GM12878 (cell line): ENCODE measurements around the gene ADCY10. TPM values are rescaled to one million over a fixed set of nuclear protein-coding genes. Genes with fewer than 3 reads are reported as not detected.

ENCODE experiments used
- BACH1 ChIP-seq: fragments of 450-650 bp; IDR thresholded peaks from 2 replicates; pipeline ENCODE4 v1.6.1; 2017; ENCODE audit warnings: mild to moderate bottlenecking, borderline replicate concordance
- E4F1 ChIP-seq: fragments of 450-650 bp; IDR thresholded peaks from 2 replicates; pipeline ENCODE4 v1.6.1; 2018; ENCODE audit warnings: borderline replicate concordance, mild to moderate bottlenecking; ENCODE audit not compliant: partially characterized antibody
- HDGF ChIP-seq: fragments of 450-650 bp; IDR thresholded peaks from 2 replicates; pipeline ENCODE4 v1.6.1; 2016; ENCODE audit warnings: antibody characterized with exemption
- MTA2 ChIP-seq: fragments of 450-650 bp; IDR thresholded peaks from 2 replicates; pipeline ENCODE4 v1.6.1; 2016; ENCODE audit warnings: low read depth, mild to moderate bottlenecking, moderate library complexity
- NFIC ChIP-seq: IDR thresholded peaks from 2 replicates; pipeline ENCODE4 v1.6.1; 2012; ENCODE audit warnings: low read depth, mild to moderate bottlenecking, inconsistent platforms, low read length, moderate library complexity
- PAX8 ChIP-seq: fragments of 450-650 bp; IDR thresholded peaks from 2 replicates; pipeline ENCODE4 v1.6.1; 2017; ENCODE audit warnings: mild to moderate bottlenecking, moderate library complexity
- PML ChIP-seq: IDR thresholded peaks from 2 replicates; pipeline ENCODE4 v1.6.1; 2012; ENCODE audit warnings: low read length, inconsistent platforms
- TAF1 ChIP-seq: IDR thresholded peaks from 2 replicates; pipeline ENCODE4 v1.6.1; 2011; ENCODE audit warnings: mild to moderate bottlenecking, low read depth, low read length, borderline replicate concordance
- polyA plus RNA-seq, 11 experiments: library from polyadenylated mRNA; depleted of rRNA in 4 of 11; unstranded in 6 of 11; stranded (reverse) in 5 of 11; fragments of >200 nt; fragmentation: Nextera tagmentation in 4 of 11; fragmentation: Illumina TruSeq in 1 of 11; extraction: Ambion mirVana in 4 of 11; extraction: Trizol in 1 of 11; gene quantifications; 1 replicate in 1 of 11; 2 replicates in 10 of 11; pipeline versions ENCODE4 v1.2.1 to v1.2.3, GENCODE V29; 2011 to 2016; ENCODE audit warnings: inconsistent platforms in 2 of 11, missing spikeins in 2 of 11, low read depth in 1 of 11
- total RNA-seq, 4 experiments: library from RNA; depleted of rRNA in 3 of 4; stranded (reverse); fragments of >200 nt in 3 of 4; fragmentation: Illumina TruSeq in 1 of 4; extraction: Trizol in 1 of 4; gene quantifications; 2 replicates each; pipeline versions ENCODE4 v1.2.1 to v1.2.3, GENCODE V29; 2013 to 2021

Gene ADCY10
- total and polyA plus RNA-seq, 10 of the 15 experiments (the other 5 are each of a cell fraction or from before 2014, with no cell fraction given): 0.13 to 0.22 TPM; not detected in 8

- TF ChIP-seq PAX8 (0 out of 2 replicates have a peak, but pooled peaks have one; percentile 41), TAF1 (peak; percentile 74; the same call in 1 of the 2 replicates), HDGF (0 out of 2 replicates have a peak, but pooled peaks have one; percentile 8), BACH1 (0 out of 2 replicates have a peak, but pooled peaks have one; percentile 15), PML (peak; percentile 65; the same call in 1 of the 2 replicates), NFIC (peak; percentile 25; the same call in 1 of the 2 replicates), MTA2 (0 out of 2 replicates have a peak, but pooled peaks have one; percentile 31), E4F1 (no peak)
- TF ChIP-seq, all 136 proteins: peak for 36
Observed at GRCh38 chr1:167936930-167937708, 23.2 kb upstream of the ADCY10 start, which contains the start of gene MPC2 (continued).
